ENCODE measurements around the gene ERMAP. TPM values are rescaled to one million over a fixed set of nuclear protein-coding genes. Genes with fewer than 3 reads are reported as not detected.

ERMAP gene
- total and polyA plus RNA-seq, 9 of the 15 experiments (the other 6 are each of a cell fraction or from before 2014, with no cell fraction given), result 8.0 to 31.4 (median 22.5) TPM

GRCh38 chr1:42838482-42839190 is 21.7 kb downstream of the ERMAP start:
- ATAC-seq, result no peak
- WGBS (ENCODE audit: insufficient coverage, low coverage, missing lambda C conversion rate), result 72% methylated on average over 7 of the region's 7 CpGs

More at GRCh38 chr1:42838482-42839190, 21.7 kb downstream of the ERMAP start:
- no peaks in the 10 kb centered on the region for H3K9me3 ChIP-seq (replicated peaks; ENCODE audit: control insufficient read depth, insufficient read depth, low read depth, low read length)
- H3K79me2 ChIP-seq (ENCODE audit: control insufficient read depth, insufficient read depth, low read length), result peaks cover 6% of the 10 kb centered on the region; the same call in 2 of the 3 replicates
- H3K4me3 ChIP-seq, result no peak overlapping the region
- intact Hi-C loops (cut with micrococcal nuclease), result no loop called here
- H4K20me1 ChIP-seq (replicated peaks; ENCODE audit: control insufficient read depth, insufficient read depth, low read length), result no peaks in the 10 kb centered on the region
- BruUV-seq (replicated peaks), result no TSS peak
- H3K4me2 ChIP-seq (ENCODE audit: insufficient read depth, low read length), result no peak overlapping the region
- CTCF ChIA-PET (ENCODE audit: low intra/inter-chr PET ratio), result no interaction called here
- DNase-seq (ENCODE audit: extremely low read depth in 1 of 4, low spot score in 3 of 4) (no peak), FAIRE-seq (no peak)
- peaks cover 96% of the 10 kb centered on the region for H3K36me3 ChIP-seq (ENCODE audit: control insufficient read depth, insufficient read depth, low read length)
- no peak overlapping the region for H3K9ac ChIP-seq (ENCODE audit: insufficient read depth in 1 of 2, low read depth in 2 of 2, low read length in 2 of 2)
- peaks cover 8 to 11% of the 10 kb centered on the region in 2 experiments; a peak in 3 of 5 replicates for H3K4me1 ChIP-seq (replicated peaks in 1 of 2; ENCODE audit: control insufficient read depth in 2 of 2, insufficient read depth in 2 of 2, low read length in 2 of 2)
- TF ChIP-seq TOE1 (IDR thresholded peaks at IDR 0.05; ENCODE audit: borderline replicate concordance) (no peak), TOE1 (CRISPR knock-in tag; IDR thresholded peaks at IDR 0.05; ENCODE audit: borderline replicate concordance, low read depth) (no peak), ZBTB9 (CRISPR knock-in tag; IDR thresholded peaks at IDR 0.05) (no peak), ZBTB34 (CRISPR knock-in tag; IDR thresholded peaks at IDR 0.05) (no peak), FOXJ3 (CRISPR knock-in tag; IDR thresholded peaks at IDR 0.05) (no peak)
- H3K27me3 ChIP-seq (ENCODE audit: control insufficient read depth in 2 of 2, insufficient read depth in 2 of 2, low read length in 2 of 2), result no peaks in the 10 kb centered on the region
- H3K9me1 ChIP-seq (ENCODE audit: control insufficient read depth, insufficient read depth, low read length), result peaks cover 4% of the 10 kb centered on the region
- POLR2A ChIA-PET, result interaction anchor here (0.5 to 10.7 kb wide), 7 partner anchors 7 to 333 kb away, joined by 3 to 94 read pairs (median 3); partner anchors contain the start of gene ZNF691
- no peak overlapping the region for H3K27ac ChIP-seq (ENCODE audit: extremely low read depth, low read depth, low read length)
- in situ Hi-C loops (cut with MboI), result no loop called here
- H2AFZ ChIP-seq (ENCODE audit: low read depth, low read length), result no peak overlapping the region

Measured in K562 (cell line).